ENCODE data around the gene DNAI1.
"Not testable (repeated sequence)": the region's sequence is repeated elsewhere in the genome, so short reads cannot be mapped to it uniquely, and the experiment has no call there.

DNAI1 gene

DNA sequence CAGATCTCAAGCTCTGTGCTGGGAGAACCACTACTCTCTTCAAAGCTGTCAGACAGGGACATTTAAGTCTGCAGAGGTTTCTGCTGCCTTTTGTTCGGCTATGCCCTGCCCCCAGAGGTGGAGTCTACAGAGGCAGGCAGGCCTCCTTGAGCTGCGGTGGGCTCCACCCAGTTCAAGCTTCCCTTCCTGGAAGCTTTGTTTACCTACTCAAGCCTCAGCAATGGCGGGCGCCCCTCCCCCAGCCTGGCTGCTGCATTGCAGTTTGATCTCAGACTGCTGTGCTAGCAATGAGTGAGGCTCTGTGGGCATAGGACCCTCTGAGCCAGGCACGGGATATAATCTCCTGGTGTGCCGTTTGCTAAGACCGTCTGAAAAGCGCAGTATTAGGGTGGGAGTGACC lies 73.4 kb downstream of the DNAI1 start:
- DNase-seq, H3K27ac Mint-ChIP-seq, H3K4me1 Mint-ChIP-seq, CTCF ChIA-PET, H3K4me3 Mint-ChIP-seq, H3K9me3 Mint-ChIP-seq, H3K36me3 Mint-ChIP-seq: not testable (repeated sequence)
- peaks cover 62% of the 10 kb centered on the region for H3K27me3 Mint-ChIP-seq

DNA sequence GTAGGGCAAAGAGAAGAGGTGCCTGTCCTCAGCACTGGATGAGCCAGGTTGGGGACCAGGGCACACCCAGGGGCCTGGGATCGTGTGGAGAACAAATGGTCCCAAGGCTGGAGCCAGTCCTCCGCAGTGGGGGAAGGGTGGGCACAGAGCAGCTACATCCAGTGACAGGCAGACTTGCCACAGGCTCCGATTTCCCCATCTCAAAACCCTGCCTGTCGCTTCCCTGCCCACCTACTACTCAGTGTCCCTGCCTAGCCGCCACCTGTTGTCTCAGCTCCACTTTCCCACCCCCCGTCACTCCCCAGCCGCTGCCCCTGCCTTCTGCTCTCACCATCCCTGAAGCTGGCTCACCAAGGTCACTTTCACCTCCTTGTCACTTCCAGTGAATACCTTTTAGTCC lies 78.1 kb downstream of the DNAI1 start:
- no peak for DNase-seq
- Mint-ChIP-seq H3K27me3 (peaks cover 56% of the 10 kb centered on the region), H3K4me1 (no peaks in the 10 kb centered on the region), H3K4me3 (no peak overlapping the region), H3K9me3 (no peaks in the 10 kb centered on the region), H3K36me3 (no peaks in the 10 kb centered on the region), H3K27ac (no peak overlapping the region)
- CTCF ChIA-PET: interaction anchor here (1.2 kb wide), 1 partner anchor 18 kb away, joined by 3 read pairs; no protein-coding TSS in a partner anchor

DNA sequence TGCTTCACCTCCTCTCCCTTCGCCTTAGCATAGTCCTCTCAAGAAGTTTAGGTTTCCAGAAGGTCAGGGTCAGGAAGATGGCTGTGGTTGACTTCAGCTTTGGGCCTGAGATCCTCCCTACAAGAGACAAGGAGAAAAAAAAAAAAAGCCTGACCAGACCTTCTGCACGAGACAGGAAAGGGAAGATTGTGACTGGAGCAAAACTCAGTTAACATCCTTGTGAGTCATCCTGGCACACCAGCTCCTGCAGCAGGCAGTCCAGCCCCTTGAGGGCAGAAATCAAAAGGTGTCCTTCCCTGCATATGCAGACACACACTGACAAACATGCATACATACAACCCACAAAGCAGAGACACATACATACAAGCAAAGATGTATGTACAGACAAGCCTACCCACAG lies 82.2 kb downstream of the DNAI1 start:
- H3K27ac Mint-ChIP-seq: no peak overlapping the region
- H3K36me3 Mint-ChIP-seq: no peaks in the 10 kb centered on the region
- H3K4me1 Mint-ChIP-seq: no peaks in the 10 kb centered on the region
- CTCF ChIA-PET: no interaction called here
- H3K27me3 Mint-ChIP-seq: peaks cover 37% of the 10 kb centered on the region
- H3K9me3 Mint-ChIP-seq: no peaks in the 10 kb centered on the region
- no peak overlapping the region for H3K4me3 Mint-ChIP-seq
- no peak for DNase-seq

DNA sequence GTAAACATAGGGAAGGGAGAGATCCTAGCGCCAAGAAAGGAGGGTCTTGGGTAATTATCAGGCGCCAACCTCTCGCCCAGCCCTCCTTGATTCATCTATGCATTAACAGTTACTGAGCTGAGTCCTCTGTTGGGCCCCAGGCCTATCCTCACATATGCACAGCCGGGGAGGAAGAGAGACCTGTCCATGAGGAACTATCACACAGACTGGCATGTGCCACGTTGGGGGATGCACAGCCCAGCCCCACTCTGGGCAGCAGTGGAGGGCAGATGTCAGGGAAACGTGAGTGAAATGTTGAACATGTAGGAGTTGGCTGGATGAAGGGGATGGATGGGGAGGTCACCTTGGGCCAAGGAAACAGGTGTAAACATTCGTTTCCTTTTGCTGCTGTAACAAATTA lies 82.9 kb downstream of the DNAI1 start:
- Mint-ChIP-seq H3K36me3 (no peaks in the 10 kb centered on the region), H3K4me3 (no peak overlapping the region), H3K27me3 (peaks cover 34% of the 10 kb centered on the region), H3K9me3 (no peaks in the 10 kb centered on the region), H3K4me1 (no peaks in the 10 kb centered on the region), H3K27ac (no peak overlapping the region)
- no peak for DNase-seq
- CTCF ChIA-PET: no interaction called here

DNA sequence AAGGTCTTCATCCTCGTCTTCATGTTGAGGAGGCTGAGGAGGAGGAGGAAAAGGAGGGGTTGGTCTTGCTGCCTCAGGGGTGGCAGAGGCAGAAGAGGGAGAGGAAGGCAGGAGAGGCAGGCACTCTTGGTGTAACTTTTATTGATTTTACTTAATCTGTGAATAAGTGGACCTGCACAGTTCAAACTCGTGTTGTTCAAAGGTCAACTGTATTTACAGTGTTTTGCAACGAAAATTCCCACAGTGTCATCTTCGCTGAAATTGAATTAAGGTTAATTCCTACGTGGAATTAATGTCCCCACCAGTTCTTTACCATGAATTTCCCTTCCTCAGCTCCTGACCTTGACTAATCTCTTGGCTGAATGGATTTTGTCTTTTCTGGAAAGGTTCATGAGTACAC lies 85.4 kb downstream of the DNAI1 start:
- no peaks in the 10 kb centered on the region for H3K9me3 Mint-ChIP-seq
- peaks cover 44% of the 10 kb centered on the region for H3K27me3 Mint-ChIP-seq
- no peak for DNase-seq
- H3K36me3 Mint-ChIP-seq: no peaks in the 10 kb centered on the region
- no peaks in the 10 kb centered on the region for H3K4me1 Mint-ChIP-seq
- no peak overlapping the region for H3K4me3 Mint-ChIP-seq
- CTCF ChIA-PET: interaction anchor here (2.2 kb wide), 1 partner anchor 140 kb away, joined by 7 read pairs; no protein-coding TSS in a partner anchor
- no peak overlapping the region for H3K27ac Mint-ChIP-seq

DNA sequence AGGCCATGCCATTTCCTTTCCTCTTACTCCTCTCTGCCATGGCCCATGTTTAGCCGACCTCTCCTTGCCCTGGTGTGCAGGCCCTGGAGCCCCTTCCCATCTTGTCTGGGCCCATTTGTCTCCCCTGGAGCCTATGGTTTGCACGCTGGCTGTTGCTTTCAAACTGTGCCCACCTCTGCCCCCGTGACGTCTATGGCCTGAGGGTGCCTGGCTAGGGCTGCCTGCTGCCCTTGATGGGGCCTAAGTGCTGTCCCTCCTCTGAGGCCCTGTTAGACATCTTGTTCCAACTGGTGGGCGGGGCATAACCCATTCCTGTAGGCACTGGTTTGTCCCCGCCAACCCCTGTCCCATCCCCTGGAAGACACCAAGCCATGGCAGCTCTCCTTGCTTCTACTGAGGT lies 86.9 kb downstream of the DNAI1 start:
- H3K36me3 Mint-ChIP-seq: no peaks in the 10 kb centered on the region
- no peak overlapping the region for H3K27ac Mint-ChIP-seq

DNA sequence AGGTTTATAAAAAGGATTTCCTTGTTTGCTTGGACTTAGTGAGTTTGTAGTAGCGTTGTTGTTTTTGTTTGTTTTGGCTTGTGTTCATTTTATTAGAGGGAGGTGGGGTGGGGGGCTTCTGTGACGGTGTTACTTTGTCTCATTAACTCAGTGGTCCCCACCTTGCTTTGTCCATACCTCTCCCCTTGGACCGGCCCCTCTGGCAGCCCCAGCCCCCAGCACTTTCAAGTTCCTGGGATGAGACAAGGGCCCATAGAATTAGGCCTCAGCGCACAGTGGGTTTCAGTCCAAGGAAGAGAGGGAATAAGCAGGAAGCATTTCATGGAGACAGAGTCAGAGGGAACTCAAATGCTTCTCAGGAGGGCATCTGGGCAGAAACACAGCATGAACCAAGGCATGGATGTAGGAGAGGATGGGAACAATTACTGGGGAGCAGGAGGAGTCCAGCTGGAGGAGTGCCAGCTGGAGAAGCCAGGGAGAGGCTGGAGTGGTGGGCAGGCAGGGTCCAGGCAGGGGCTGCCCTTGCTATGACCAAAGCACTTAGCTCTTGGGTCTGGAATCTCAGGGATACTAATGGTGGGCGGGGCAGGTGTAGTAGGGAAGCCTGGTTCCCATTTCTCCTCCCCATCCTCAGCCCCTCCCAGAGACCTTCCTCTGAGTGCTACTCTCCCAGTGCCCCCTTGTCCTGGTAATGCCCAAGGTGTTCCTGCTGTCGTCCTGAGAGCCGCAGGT lies 87.7 kb downstream of the DNAI1 start:
- DNase-seq: no peak
- Mint-ChIP-seq H3K9me3 (no peaks in the 10 kb centered on the region), H3K4me3 (no peak overlapping the region), H3K27me3 (peaks cover 35% of the 10 kb centered on the region), H3K4me1 (no peaks in the 10 kb centered on the region), H3K36me3 (no peaks in the 10 kb centered on the region), H3K27ac (no peak overlapping the region)
- CTCF ChIA-PET: interaction anchor here (0.9 to 1.6 kb wide), 3 partner anchors 41 to 142 kb away, joined by 3 to 10 read pairs (median 4); no protein-coding TSS in a partner anchor

More for the DNA sequence above, 86.9 kb downstream of the DNAI1 start:
- H3K27me3 Mint-ChIP-seq: peaks cover 38% of the 10 kb centered on the region
- no peaks in the 10 kb centered on the region for H3K4me1 Mint-ChIP-seq
- CTCF ChIA-PET: interaction anchor here (0.6 kb wide), 1 partner anchor 89 kb away, joined by 3 read pairs; no protein-coding TSS in a partner anchor
- H3K9me3 Mint-ChIP-seq: no peaks in the 10 kb centered on the region
- no peak overlapping the region for H3K4me3 Mint-ChIP-seq
- no peak for DNase-seq

DNA sequence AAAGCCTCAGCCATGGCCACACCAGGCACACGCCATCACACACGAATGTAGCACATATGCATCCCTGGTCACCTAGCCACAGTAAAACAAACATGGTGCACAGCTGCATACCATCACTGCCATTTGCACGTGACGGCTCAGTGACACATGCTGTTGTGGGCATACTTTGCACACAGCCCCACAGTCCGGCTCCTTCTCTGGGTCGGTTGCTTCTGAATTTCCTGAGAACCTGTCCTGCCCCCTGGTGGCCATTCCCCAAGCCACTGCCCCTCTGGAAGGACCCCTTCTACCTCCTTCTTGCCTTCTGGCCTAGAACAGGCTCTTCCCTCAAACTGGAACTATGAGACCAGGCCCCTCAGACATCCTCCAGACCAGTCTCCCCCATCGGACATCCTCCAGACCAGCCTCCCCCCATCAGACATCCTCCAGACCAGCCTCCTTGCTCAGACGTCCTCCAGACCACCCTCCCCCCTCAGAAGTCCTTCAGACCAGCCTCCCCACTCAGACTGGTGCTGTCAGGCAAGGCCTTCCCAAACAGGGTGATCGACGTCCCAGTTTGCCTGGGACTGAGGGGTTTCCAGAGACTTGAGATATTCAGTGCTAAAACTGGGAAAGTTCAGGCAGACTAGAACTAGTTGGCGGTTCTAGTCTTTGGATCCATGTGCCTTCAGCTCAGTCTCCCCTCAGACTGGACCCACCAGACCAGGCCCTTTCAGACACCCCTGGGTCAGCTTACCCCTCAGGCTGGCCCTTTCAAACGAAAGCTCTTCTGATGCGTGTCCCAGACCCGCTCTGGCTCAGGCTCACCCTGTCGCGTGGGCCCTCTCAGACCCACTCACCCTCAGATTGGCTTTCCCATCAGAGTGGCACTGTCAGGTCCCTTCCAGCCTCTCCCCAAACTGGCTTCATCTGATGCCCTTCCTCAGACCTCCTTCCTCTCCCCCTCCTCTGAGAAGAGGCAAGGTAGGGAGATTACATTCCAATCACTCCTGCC lies 88.5 kb downstream of the DNAI1 start:
- H3K27ac Mint-ChIP-seq: no peak overlapping the region
- DNase-seq: peak; percentile 70
- H3K27me3 Mint-ChIP-seq: peaks cover 34% of the 10 kb centered on the region
- no peaks in the 10 kb centered on the region for H3K9me3 Mint-ChIP-seq
- no peaks in the 10 kb centered on the region for H3K4me1 Mint-ChIP-seq
- CTCF ChIA-PET: interaction anchor here (0.9 to 4.0 kb wide), 14 partner anchors 8 to 210 kb away, joined by 3 to 26 read pairs (median 4); no protein-coding TSS in a partner anchor
- no peaks in the 10 kb centered on the region for H3K36me3 Mint-ChIP-seq
- H3K4me3 Mint-ChIP-seq: no peak overlapping the region

DNA sequence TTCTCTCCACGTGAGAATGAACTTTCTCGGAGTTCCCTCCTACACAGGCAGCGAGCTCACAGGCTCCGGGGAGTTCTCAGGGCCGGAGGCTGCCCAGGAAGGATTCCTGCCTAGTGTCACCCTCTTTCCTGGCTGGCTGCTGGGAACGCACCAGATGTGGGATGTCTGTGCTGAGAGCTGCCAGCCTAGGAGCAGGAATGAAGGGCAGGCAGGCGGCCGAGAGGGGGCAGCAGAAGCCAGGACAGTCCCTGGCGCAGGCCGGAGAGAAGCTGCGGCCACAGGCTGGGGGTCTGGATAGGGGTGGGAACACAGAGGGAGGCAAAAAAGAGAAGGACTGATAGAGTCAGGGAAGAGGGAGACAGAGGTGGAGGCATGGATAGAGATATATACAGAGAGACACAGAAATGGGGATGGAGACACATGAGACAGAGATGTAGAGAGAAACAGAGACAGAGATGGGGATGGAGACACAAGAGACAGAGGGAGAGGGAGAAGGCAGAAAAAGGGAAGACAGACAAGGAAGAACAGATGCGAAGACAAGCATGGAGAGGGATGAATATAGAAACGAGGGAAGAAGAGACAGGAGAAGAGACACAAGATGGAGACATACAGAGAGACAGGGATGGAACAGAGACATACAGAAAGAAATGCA lies 89.5 kb downstream of the DNAI1 start:
- peaks cover 32% of the 10 kb centered on the region for H3K27me3 Mint-ChIP-seq
- peak; percentile 51 for DNase-seq
- no peak overlapping the region for H3K27ac Mint-ChIP-seq
- CTCF ChIA-PET: interaction anchor here (0.7 to 4.0 kb wide), 13 partner anchors 9 to 211 kb away, joined by 3 to 26 read pairs (median 4); partner anchors contain the start of gene SIGMAR1
- H3K9me3 Mint-ChIP-seq: no peaks in the 10 kb centered on the region
- no peaks in the 10 kb centered on the region for H3K4me1 Mint-ChIP-seq
- no peaks in the 10 kb centered on the region for H3K36me3 Mint-ChIP-seq
- no peak overlapping the region for H3K4me3 Mint-ChIP-seq

DNA sequence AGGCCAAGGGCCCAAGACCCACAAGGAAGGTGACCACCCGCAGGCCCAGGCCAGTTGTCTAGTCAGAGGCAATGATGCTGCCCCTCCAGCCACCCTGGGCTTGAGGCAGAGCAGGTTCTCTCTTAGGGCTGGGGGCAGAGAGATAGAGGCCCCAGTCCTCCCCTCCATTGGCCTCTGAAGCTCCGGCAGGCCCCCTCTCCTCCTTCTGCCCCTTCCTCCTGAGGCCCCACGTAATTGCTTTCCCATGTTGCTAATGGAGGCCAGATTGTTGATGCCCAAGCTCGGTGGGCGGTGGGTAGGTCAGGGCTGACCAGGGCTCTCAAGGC lies 90.8 kb downstream of the DNAI1 start:
- CTCF ChIA-PET: interaction anchor here (1.3 to 4.0 kb wide), 2 partner anchors 43 to 118 kb away, joined by 3 to 26 read pairs; no protein-coding TSS in a partner anchor

DNA sequence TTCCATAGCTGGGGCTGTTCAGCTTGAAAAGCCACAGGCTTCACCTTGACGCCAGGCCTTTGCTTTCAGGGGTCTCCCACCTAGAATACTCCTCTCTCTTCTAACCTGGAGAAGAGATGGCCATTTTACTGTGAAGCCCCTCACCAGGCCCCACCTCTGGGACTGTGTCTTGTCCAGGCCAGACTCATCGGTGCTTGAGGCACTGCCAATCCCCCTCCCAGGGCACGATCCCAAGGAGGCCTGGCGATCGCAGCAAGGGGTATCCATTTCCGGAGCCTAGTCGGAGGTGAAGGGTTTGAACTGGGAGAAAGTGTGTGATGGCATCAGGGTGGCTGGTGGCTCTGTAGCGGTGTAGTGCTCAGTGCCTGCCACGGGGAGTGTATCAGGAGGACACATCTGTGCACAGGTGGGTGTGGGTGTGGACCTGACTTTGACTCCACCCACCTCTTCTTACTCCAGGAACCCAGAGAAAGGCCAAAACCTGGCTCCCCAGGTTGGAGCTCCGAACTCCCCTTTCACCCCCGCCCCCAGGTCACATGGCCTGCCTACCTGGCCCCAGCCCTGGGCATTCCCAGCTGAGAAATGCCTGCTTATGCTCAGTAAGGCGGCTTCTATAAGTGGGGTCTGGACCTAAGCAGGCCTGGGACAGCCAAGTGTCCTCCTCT lies 91.5 kb downstream of the DNAI1 start:
- Mint-ChIP-seq H3K4me1 (no peaks in the 10 kb centered on the region), H3K27me3 (peaks cover 31% of the 10 kb centered on the region), H3K4me3 (no peak overlapping the region), H3K36me3 (no peaks in the 10 kb centered on the region), H3K9me3 (no peaks in the 10 kb centered on the region), H3K27ac (no peak overlapping the region)
- DNase-seq: no peak
- CTCF ChIA-PET: interaction anchor here (0.7 to 4.0 kb wide), 4 partner anchors 11 to 119 kb away, joined by 3 to 26 read pairs (median 3); no protein-coding TSS in a partner anchor

More for the DNA sequence above, 90.8 kb downstream of the DNAI1 start:
- DNase-seq: no peak
- Mint-ChIP-seq H3K27ac (no peak overlapping the region), H3K27me3 (peaks cover 32% of the 10 kb centered on the region), H3K36me3 (no peaks in the 10 kb centered on the region), H3K9me3 (no peaks in the 10 kb centered on the region), H3K4me3 (no peak overlapping the region), H3K4me1 (no peaks in the 10 kb centered on the region)

DNA sequence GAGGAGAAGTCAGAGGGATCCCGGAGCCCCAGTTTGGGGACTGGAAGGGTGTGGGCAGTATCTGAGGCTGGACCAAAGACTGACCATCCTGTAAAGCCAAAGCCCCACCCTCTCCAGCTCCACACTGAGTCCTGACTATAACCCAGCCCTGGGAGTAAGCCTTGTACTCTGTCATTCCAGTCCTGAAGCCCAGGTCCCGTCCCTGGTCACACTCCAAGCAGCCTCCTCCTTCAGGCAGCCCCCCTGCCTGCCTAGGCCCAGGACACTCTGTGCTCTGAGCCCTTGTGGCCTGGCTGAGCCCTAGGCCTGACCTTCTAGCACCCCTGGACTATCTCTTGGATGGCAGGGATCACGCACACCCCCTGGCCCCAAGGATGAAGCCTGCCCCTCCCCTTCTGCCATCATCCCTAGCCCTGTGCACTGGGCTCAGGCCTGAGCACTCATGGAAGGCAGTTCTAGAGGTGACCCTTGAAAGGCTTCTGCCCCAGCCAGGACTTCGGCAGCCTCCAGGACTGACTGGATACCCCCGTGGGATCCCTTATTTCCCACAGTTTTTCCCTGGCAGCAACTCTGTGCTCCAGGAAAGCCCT lies 92.2 kb downstream of the DNAI1 start:
- no peaks in the 10 kb centered on the region for H3K4me1 Mint-ChIP-seq
- CTCF ChIA-PET: interaction anchor here (1.0 to 4.0 kb wide), 2 partner anchors 11 to 41 kb away, joined by 3 to 26 read pairs; no protein-coding TSS in a partner anchor

More for the DNA sequence above, 92.2 kb downstream of the DNAI1 start:
- Mint-ChIP-seq H3K9me3 (no peaks in the 10 kb centered on the region), H3K36me3 (no peaks in the 10 kb centered on the region), H3K27me3 (peaks cover 24% of the 10 kb centered on the region), H3K4me3 (no peak overlapping the region), H3K27ac (no peak overlapping the region)
- DNase-seq: no peak
